Glutamatergic neuron (in vitro differentiated cells): Measurements from ENCODE around the gene PRIM2. TPM values are rescaled to one million over a fixed set of nuclear protein-coding genes. Genes with fewer than 3 reads are reported as not detected.
"Not testable (repeated sequence)": the region's sequence is repeated elsewhere in the genome, so short reads cannot be mapped to it uniquely, and the experiment has no call there.

Experiments used
- DNase-seq: peaks from one replicate; pipeline ENCODE4 v3.0.0; 2022
- H3K27ac Mint-ChIP-seq: one replicate; pipeline ENCODE4 v1.8.0; 2020; ENCODE audit warnings: mild to moderate bottlenecking, mixed read lengths, inconsistent platforms; ENCODE audit not compliant: unreplicated experiment
- H3K27me3 Mint-ChIP-seq: one replicate; pipeline ENCODE4 v1.8.0; 2020; ENCODE audit warnings: mild to moderate bottlenecking, moderate library complexity, mixed read lengths, inconsistent platforms; ENCODE audit not compliant: unreplicated experiment
- H3K36me3 Mint-ChIP-seq: one replicate; pipeline ENCODE4 v1.8.0; 2020; ENCODE audit warnings: mild to moderate bottlenecking, mixed read lengths, inconsistent platforms; ENCODE audit not compliant: unreplicated experiment
- H3K4me1 Mint-ChIP-seq: one replicate; pipeline ENCODE4 v1.8.0; 2020; ENCODE audit warnings: mild to moderate bottlenecking, low read depth, mixed read lengths, inconsistent platforms; ENCODE audit not compliant: unreplicated experiment
- H3K4me3 Mint-ChIP-seq: one replicate; pipeline ENCODE4 v1.8.0; 2020; ENCODE audit warnings: mild to moderate bottlenecking, mixed read lengths, inconsistent platforms; ENCODE audit not compliant: unreplicated experiment
- H3K9me3 Mint-ChIP-seq: one replicate; pipeline ENCODE4 v1.8.0; 2020; ENCODE audit warnings: mild to moderate bottlenecking, moderate library complexity, mixed read lengths, inconsistent platforms; ENCODE audit not compliant: unreplicated experiment
- total RNA-seq: library from RNA; stranded (reverse); fragmentation: NEBNext Ultra II Directional; extraction: Animal tissue kit (Norgen Biotek cat#: 25700); gene quantifications from one replicate; pipeline ENCODE4 v1.2.1, GENCODE V29; 2021; ENCODE audit not compliant: unreplicated experiment
- TF ChIP-seq, protein P1 (sequence below): fragments of 200-600 bp; sonication (generic); IDR thresholded peaks from one replicate; pipeline ENCODE4 v1.5.0; 2021; ENCODE audit not compliant: partially characterized antibody, unreplicated experiment

The PRIM2 gene
- total RNA-seq, 1 donor from 2014 or later: 15.3 TPM

DNA sequence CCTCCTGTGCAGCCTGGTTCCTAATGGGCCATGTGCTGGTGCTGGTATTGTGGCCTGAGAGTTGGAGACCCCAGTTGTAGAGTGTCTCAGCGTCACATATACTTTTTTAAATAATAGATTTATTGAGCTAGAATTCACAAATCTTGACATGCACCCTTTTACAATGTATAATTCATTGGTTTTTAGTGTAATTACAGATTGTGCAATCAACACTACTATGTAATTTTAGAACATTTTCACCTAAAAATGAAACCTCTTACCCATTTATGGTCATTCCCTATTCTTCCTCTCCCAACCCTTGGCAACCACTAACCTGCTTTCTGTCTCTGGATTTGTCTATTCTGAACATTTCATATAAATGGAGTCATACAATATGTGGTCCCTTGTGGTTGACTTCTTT lies 10.6 kb downstream of the PRIM2 start:
- Mint-ChIP-seq H3K27ac (no peak overlapping the region), H3K4me1 (no peaks in the 10 kb centered on the region), H3K9me3 (peaks cover 5% of the 10 kb centered on the region), H3K4me3 (no peak overlapping the region), H3K36me3 (peaks cover 15% of the 10 kb centered on the region), H3K27me3 (no peaks in the 10 kb centered on the region)
- DNase-seq: no peak
- TF ChIP-seq, protein P1, sequence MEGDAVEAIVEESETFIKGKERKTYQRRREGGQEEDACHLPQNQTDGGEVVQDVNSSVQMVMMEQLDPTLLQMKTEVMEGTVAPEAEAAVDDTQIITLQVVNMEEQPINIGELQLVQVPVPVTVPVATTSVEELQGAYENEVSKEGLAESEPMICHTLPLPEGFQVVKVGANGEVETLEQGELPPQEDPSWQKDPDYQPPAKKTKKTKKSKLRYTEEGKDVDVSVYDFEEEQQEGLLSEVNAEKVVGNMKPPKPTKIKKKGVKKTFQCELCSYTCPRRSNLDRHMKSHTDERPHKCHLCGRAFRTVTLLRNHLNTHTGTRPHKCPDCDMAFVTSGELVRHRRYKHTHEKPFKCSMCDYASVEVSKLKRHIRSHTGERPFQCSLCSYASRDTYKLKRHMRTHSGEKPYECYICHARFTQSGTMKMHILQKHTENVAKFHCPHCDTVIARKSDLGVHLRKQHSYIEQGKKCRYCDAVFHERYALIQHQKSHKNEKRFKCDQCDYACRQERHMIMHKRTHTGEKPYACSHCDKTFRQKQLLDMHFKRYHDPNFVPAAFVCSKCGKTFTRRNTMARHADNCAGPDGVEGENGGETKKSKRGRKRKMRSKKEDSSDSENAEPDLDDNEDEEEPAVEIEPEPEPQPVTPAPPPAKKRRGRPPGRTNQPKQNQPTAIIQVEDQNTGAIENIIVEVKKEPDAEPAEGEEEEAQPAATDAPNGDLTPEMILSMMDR: no peak

DNA sequence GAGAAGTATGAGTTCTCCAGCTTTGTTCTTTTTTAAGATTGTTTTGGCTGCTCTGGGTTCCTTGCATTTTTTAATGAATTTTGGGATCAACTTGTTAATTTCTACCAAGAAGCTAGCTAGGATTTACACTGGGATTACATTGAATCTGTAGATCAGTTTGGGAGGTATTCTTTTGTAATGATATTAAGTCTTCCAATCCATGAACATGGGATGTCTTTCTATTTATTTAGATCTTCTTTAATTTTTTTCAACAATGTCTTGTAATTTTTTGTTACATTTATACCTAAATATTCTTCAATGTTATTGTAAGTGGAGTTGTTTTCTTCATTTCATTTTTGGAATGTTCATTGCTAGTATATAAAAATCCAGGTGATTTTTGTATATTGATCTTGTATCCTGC lies 12.5 kb downstream of the PRIM2 start:
- Mint-ChIP-seq H3K4me3 (no peak overlapping the region), H3K9me3 (peaks cover 7% of the 10 kb centered on the region), H3K4me1 (no peaks in the 10 kb centered on the region), H3K27me3 (no peaks in the 10 kb centered on the region), H3K36me3 (peaks cover 27% of the 10 kb centered on the region), H3K27ac (no peak overlapping the region)
- DNase-seq: no peak
- TF ChIP-seq, protein P1: no peak

DNA sequence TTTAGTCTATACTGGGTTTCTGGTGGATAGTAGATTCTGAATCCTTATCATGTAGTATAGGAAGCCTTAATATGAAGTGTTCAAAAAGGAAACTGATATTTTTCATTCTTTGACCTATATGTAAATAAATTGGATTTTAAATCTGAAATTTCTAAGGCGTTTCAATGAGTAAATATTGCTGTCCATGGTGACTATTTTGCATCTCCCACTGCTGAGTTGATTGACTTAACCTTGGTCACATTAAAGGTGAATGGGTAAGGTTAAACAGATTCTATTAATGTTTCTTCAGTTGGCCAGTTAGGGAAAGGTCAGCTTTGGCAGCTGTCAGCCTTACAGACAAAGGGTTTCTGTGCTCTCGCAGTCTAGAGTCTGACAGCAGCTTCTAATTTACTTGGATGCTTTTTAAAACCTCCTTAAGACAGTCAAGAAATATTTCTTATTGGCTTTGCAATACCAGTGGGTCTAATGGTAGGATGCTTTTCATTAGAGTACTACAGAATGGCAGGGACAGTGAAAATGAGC lies 24.8 kb downstream of the PRIM2 start:
- no peak overlapping the region for H3K4me3 Mint-ChIP-seq
- peaks cover 4% of the 10 kb centered on the region for H3K4me1 Mint-ChIP-seq
- no peak for DNase-seq
- no peaks in the 10 kb centered on the region for H3K36me3 Mint-ChIP-seq
- H3K27me3 Mint-ChIP-seq: no peaks in the 10 kb centered on the region
- H3K27ac Mint-ChIP-seq: peak overlapping the region; percentile 40
- H3K9me3 Mint-ChIP-seq: no peaks in the 10 kb centered on the region
- TF ChIP-seq, protein P1: no peak

DNA sequence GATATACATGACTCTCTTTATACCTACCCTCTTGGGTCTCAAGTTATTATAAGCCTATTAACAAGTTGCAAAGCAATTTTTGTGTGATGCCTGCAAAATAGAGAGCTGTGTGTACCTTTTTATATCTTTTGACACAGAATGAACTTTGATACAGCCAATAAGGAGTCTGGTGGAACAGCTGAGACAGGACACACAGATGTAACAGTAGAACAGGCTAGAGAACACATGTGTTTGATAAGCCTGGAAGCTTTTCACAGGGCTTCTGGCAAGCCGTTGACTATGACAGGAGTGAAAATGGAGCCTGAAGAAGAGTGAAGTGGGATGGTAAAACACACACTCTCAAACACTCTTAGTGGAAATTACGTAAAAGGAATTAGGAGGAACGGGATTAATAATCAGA lies 25.9 kb downstream of the PRIM2 start:
- DNase-seq, H3K4me1 Mint-ChIP-seq, H3K27me3 Mint-ChIP-seq, H3K4me3 Mint-ChIP-seq, H3K27ac Mint-ChIP-seq, H3K9me3 Mint-ChIP-seq, H3K36me3 Mint-ChIP-seq: not testable (repeated sequence)

DNA sequence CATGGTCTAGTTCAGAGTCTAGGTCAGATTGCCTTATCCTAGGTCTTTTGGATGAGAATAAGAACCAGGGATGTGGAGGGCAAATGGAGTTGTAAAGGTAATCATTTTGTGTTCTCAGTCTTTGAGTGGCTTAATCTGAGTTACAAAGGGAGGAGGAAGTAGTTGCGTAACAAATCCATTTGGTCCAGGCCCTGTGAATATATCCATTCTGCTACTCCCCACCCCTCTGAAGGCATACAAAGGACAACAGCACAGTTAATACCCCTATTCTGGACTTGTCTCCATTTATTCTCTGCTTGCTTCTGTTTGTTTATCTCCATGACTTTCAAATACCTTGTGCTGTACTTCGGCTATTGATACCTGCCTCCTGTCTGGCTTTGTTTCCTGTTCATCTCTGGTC lies 29.3 kb downstream of the PRIM2 start:
- H3K9me3 Mint-ChIP-seq, H3K4me1 Mint-ChIP-seq, H3K4me3 Mint-ChIP-seq, H3K27me3 Mint-ChIP-seq, H3K36me3 Mint-ChIP-seq, H3K27ac Mint-ChIP-seq, DNase-seq: not testable (repeated sequence)

DNA sequence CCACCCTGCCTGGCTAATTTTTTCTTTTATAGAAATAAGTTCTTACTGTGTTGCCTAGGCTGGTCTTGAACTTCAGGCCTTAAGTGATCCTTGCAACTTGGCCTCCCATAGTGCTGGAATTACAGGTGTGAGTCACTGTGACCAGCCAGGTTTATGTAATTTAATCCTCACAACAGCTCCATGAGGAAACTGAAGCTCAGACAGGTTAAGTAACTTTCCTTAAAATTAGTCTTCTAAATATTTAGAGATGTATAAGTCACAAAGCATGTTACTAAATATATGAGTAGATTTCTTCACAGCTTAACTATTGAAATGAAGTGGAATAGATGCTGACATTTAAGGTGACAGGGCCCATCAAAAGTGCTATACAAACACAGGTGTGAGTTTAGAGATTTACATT lies 30.2 kb downstream of the PRIM2 start:
- H3K4me1 Mint-ChIP-seq, H3K27me3 Mint-ChIP-seq, H3K36me3 Mint-ChIP-seq, H3K27ac Mint-ChIP-seq, DNase-seq, H3K9me3 Mint-ChIP-seq, H3K4me3 Mint-ChIP-seq: not testable (repeated sequence)

DNA sequence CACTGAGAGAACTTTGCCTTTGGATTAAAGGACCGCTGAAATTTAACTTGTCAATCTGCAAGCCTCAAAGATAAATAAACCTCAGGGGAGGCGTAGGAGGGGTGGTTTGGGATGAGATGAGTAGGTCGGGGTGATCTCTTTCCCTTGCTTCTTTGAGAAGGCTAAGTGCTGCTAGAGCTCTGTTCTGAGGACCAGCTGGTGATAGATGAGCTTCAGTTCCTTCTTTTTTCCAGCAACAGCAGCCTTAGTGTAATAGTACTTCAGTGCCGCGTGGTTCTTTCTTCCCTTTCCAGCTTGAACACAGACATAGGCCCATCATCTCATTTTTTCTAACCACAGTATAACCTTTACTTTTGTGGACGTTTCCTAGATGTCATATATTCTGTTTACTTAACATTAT lies 33.0 kb downstream of the PRIM2 start:
- H3K27me3 Mint-ChIP-seq, H3K4me3 Mint-ChIP-seq, DNase-seq, H3K9me3 Mint-ChIP-seq, H3K4me1 Mint-ChIP-seq, H3K36me3 Mint-ChIP-seq, H3K27ac Mint-ChIP-seq: not testable (repeated sequence)

DNA sequence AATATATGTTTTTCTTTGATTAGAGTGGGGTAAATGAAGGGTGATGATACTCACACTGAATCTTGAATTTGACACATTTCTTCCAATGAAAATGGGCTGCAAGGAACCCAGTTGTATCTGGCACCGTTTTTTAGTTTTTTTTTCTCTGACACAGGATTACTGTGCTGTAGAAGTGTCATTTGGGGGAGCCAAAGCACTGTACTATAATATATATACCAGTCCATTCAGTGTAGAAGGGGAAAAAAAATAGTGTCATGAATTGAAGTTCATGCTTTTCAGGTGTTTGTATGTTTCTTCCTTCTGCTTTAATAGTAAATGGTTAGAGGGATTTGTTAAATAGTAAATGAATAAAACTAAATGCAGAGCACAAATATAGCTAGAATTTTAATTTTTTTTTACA lies 35.2 kb downstream of the PRIM2 start:
- not testable (repeated sequence) for DNase-seq, H3K9me3 Mint-ChIP-seq, H3K4me3 Mint-ChIP-seq, H3K4me1 Mint-ChIP-seq, H3K36me3 Mint-ChIP-seq, H3K27ac Mint-ChIP-seq, H3K27me3 Mint-ChIP-seq

DNA sequence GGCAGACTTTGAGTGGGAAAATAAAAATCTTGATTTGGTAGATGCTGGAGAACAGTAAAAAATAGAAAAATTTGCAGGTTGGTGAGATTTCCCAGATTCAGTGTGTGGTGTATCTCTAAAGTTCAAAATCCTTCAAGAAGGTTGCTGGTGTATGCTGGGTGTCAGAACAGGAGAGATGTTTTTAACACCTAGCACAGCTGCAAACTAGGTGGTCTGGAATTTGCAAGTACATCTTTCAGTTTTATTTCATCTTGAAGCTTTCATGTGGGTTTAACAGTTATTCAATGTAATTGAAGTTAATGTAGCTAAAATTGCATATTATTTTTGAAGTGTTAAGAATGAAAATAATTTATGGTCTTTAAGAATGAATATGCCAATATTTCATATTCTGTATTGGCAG lies 40.9 kb downstream of the PRIM2 start:
- H3K4me3 Mint-ChIP-seq, H3K36me3 Mint-ChIP-seq, H3K9me3 Mint-ChIP-seq, H3K27ac Mint-ChIP-seq, H3K27me3 Mint-ChIP-seq, H3K4me1 Mint-ChIP-seq, DNase-seq: not testable (repeated sequence)

DNA sequence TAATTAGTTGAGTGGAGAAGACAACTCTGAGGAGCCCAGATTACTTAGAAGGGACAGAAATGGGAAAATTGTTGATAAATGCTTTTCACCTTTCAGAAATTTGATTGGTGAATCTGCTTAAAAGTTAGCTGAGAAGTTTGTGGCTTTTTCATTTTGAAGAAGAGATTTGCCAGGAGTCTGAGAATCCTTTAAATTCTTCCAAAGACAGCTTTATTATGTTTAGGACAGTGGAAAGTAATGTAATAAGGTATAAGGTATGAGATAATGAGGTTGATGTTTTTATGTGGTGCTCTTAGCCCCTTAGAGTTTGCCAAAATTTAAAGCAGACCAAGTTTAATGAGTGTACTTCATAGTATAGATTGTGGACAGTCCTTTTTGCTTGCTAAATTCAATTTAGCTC lies 42.3 kb downstream of the PRIM2 start:
- not testable (repeated sequence) for H3K4me3 Mint-ChIP-seq, H3K36me3 Mint-ChIP-seq, DNase-seq, H3K9me3 Mint-ChIP-seq, H3K27ac Mint-ChIP-seq, H3K27me3 Mint-ChIP-seq, H3K4me1 Mint-ChIP-seq
